GM23338 (cell line): ENCODE measurements around the gene KAZN. TPM values are rescaled to one million over a fixed set of nuclear protein-coding genes. Genes with fewer than 3 reads are reported as not detected.

ENCODE experiments used
- ATAC-seq: fragments of 200-7000 bp; cut with Tn5 transposase; 3 replicates; pipeline ENCODE4 v1.9.1; 2020
- DNase-seq: peaks from one replicate; pipeline ENCODE4 v3.0.0-alpha.2; 2015; ENCODE audit warnings: low spot score
- H2AFZ ChIP-seq: fragments of 200-600 bp; sonication (generic); 2 replicates; pipeline ENCODE4 v1.8.0; 2016; ENCODE audit warnings: antibody characterized with exemption, mild to moderate bottlenecking, moderate library complexity
- H3F3A ChIP-seq: fragments of 200-600 bp; sonication (generic); replicated peaks from 2 replicates; pipeline ENCODE4 v1.8.0; 2017; ENCODE audit warnings: antibody characterized with exemption, mixed run types, low read depth
- H3K27ac ChIP-seq: fragments of 200-600 bp; sonication (generic); 2 replicates; pipeline ENCODE4 v1.6.1; 2016; ENCODE audit warnings: low read depth
- H3K27me3 ChIP-seq: fragments of 200-600 bp; sonication (generic); 2 replicates; pipeline ENCODE4 v1.8.0; 2016; ENCODE audit warnings: mild to moderate bottlenecking, mixed run types, moderate library complexity; ENCODE audit not compliant: insufficient read depth
- H3K36me3 ChIP-seq: fragments of 200-600 bp; sonication (generic); 2 replicates; pipeline ENCODE4 v1.8.0; 2016; ENCODE audit warnings: mild to moderate bottlenecking; ENCODE audit not compliant: insufficient read depth
- H3K4me1 ChIP-seq: fragments of 200-600 bp; sonication (generic); 2 replicates; pipeline ENCODE4 v1.8.0; 2016; ENCODE audit warnings: mild to moderate bottlenecking, moderate library complexity; ENCODE audit not compliant: insufficient read depth
- H3K4me2 ChIP-seq: fragments of 200-600 bp; sonication (generic); 2 replicates; pipeline ENCODE4 v1.7.1; 2017; ENCODE audit warnings: mixed run types
- H3K4me3 ChIP-seq: fragments of 200-600 bp; sonication (generic); 2 replicates; pipeline ENCODE4 v1.6.1; 2016; ENCODE audit warnings: mixed run types
- H3K79me2 ChIP-seq: fragments of 200-600 bp; sonication (generic); replicated peaks from 2 replicates; pipeline ENCODE4 v1.8.0; 2017; ENCODE audit warnings: mild to moderate bottlenecking; ENCODE audit not compliant: insufficient read depth
- H3K9me2 ChIP-seq: fragments of 200-600 bp; sonication (generic); 2 replicates; pipeline ENCODE4 v1.8.0; 2017; ENCODE audit not compliant: insufficient read depth
- H4K20me1 ChIP-seq: fragments of 200-600 bp; sonication (generic); replicated peaks from 2 replicates; pipeline ENCODE4 v1.8.0; 2017; ENCODE audit warnings: mild to moderate bottlenecking; ENCODE audit not compliant: insufficient read depth
- H3K27ac Mint-ChIP-seq: 2 replicates; pipeline ENCODE4 v1.8.0; 2020; ENCODE audit warnings: inconsistent platforms, mild to moderate bottlenecking, moderate library complexity, mixed read lengths
- H3K27me3 Mint-ChIP-seq: 3 replicates; pipeline ENCODE4 v1.8.0; 2022; ENCODE audit warnings: low read depth, mild to moderate bottlenecking, moderate library complexity, mixed read lengths, inconsistent platforms; ENCODE audit not compliant: insufficient read depth, poor library complexity
- H3K36me3 Mint-ChIP-seq: 3 replicates; pipeline ENCODE4 v1.8.0; 2021; ENCODE audit warnings: low read depth, mild to moderate bottlenecking, inconsistent platforms, moderate library complexity, mixed read lengths
- H3K4me1 Mint-ChIP-seq: 3 replicates; pipeline ENCODE4 v1.8.0; 2020; ENCODE audit warnings: mild to moderate bottlenecking, inconsistent platforms, mixed read lengths
- H3K4me3 Mint-ChIP-seq: 3 replicates; pipeline ENCODE4 v1.8.0; 2021; ENCODE audit warnings: moderate library complexity, mild to moderate bottlenecking, inconsistent platforms, mixed read lengths
- H3K9me3 Mint-ChIP-seq: 3 replicates; pipeline ENCODE4 v1.8.0; 2020; ENCODE audit warnings: moderate library complexity, mild to moderate bottlenecking, inconsistent platforms, mixed read lengths
- CREB1 ChIP-seq: fragments of 250-450 bp; sonication (Bioruptor Pico); IDR thresholded peaks from 2 replicates; pipeline ENCODE4 v1.5.0; 2020; ENCODE audit warnings: low read depth, mild to moderate bottlenecking, moderate library complexity
- CTCF ChIP-seq, 2 experiments: fragments of 200-600 bp in 1 of 2; sonication (generic) in 1 of 2; conservative IDR thresholded peaks; 2 replicates each; pipeline versions ENCODE4 v1.5.1 to v1.6.1; 2016 to 2017; ENCODE audit warnings: antibody characterized with exemption in 2 of 2, low read depth in 2 of 2, mild to moderate bottlenecking in 2 of 2, moderate library complexity in 1 of 2
- JUNB ChIP-seq: IDR thresholded peaks from one replicate; pipeline ENCODE4 v1.6.1; 2016; ENCODE audit warnings: antibody characterized with exemption; ENCODE audit not compliant: unreplicated experiment
- NANOG ChIP-seq: IDR thresholded peaks from 2 replicates; pipeline ENCODE4 v1.6.1; 2016; ENCODE audit warnings: antibody characterized with exemption, borderline replicate concordance
- STAT1 ChIP-seq: IDR thresholded peaks from one replicate; pipeline ENCODE4 v1.6.1; 2016; ENCODE audit warnings: antibody characterized with exemption; ENCODE audit not compliant: unreplicated experiment
- ZNF114 ChIP-seq: fragments of 250-450 bp; sonication (Bioruptor Pico); IDR thresholded peaks from 2 replicates; pipeline ENCODE4 v1.5.0; 2020; ENCODE audit warnings: mild to moderate bottlenecking, moderate library complexity
- ZNF331 ChIP-seq: fragments of 250-450 bp; sonication (Bioruptor Pico); IDR thresholded peaks from 2 replicates; pipeline ENCODE4 v1.5.0; 2020; ENCODE audit warnings: low read depth, mild to moderate bottlenecking, moderate library complexity
- polyA plus RNA-seq: library from polyadenylated mRNA; unstranded; fragments of >200 nt; fragmentation: Nextera tagmentation; extraction: Ambion mirVana; gene quantifications from 2 replicates; pipeline ENCODE4 v1.2.1, GENCODE V29; 2016
- total RNA-seq: library from RNA; depleted of rRNA; stranded (reverse); fragments of >200 nt; shearing (Covaris generic); gene quantifications from 2 replicates; pipeline ENCODE4 v1.2.3, GENCODE V29; 2014
- TF ChIP-seq, protein P1 (sequence below): fragments of 250-450 bp; sonication (Bioruptor Pico); IDR thresholded peaks from 2 replicates; pipeline ENCODE4 v1.5.0; 2020; ENCODE audit warnings: mild to moderate bottlenecking, moderate library complexity
- TF ChIP-seq, protein P2 (sequence below): IDR thresholded peaks from 2 replicates; pipeline ENCODE4 v1.6.1; 2016; ENCODE audit warnings: antibody characterized with exemption

Gene KAZN
- total and polyA plus RNA-seq, 2 experiments from 2014 or later, result 9.9 to 15.0 TPM

GRCh38 chr1:14630986-14631385 is 32.5 kb downstream of the KAZN start (continued):
- TF ChIP-seq, protein P1, sequence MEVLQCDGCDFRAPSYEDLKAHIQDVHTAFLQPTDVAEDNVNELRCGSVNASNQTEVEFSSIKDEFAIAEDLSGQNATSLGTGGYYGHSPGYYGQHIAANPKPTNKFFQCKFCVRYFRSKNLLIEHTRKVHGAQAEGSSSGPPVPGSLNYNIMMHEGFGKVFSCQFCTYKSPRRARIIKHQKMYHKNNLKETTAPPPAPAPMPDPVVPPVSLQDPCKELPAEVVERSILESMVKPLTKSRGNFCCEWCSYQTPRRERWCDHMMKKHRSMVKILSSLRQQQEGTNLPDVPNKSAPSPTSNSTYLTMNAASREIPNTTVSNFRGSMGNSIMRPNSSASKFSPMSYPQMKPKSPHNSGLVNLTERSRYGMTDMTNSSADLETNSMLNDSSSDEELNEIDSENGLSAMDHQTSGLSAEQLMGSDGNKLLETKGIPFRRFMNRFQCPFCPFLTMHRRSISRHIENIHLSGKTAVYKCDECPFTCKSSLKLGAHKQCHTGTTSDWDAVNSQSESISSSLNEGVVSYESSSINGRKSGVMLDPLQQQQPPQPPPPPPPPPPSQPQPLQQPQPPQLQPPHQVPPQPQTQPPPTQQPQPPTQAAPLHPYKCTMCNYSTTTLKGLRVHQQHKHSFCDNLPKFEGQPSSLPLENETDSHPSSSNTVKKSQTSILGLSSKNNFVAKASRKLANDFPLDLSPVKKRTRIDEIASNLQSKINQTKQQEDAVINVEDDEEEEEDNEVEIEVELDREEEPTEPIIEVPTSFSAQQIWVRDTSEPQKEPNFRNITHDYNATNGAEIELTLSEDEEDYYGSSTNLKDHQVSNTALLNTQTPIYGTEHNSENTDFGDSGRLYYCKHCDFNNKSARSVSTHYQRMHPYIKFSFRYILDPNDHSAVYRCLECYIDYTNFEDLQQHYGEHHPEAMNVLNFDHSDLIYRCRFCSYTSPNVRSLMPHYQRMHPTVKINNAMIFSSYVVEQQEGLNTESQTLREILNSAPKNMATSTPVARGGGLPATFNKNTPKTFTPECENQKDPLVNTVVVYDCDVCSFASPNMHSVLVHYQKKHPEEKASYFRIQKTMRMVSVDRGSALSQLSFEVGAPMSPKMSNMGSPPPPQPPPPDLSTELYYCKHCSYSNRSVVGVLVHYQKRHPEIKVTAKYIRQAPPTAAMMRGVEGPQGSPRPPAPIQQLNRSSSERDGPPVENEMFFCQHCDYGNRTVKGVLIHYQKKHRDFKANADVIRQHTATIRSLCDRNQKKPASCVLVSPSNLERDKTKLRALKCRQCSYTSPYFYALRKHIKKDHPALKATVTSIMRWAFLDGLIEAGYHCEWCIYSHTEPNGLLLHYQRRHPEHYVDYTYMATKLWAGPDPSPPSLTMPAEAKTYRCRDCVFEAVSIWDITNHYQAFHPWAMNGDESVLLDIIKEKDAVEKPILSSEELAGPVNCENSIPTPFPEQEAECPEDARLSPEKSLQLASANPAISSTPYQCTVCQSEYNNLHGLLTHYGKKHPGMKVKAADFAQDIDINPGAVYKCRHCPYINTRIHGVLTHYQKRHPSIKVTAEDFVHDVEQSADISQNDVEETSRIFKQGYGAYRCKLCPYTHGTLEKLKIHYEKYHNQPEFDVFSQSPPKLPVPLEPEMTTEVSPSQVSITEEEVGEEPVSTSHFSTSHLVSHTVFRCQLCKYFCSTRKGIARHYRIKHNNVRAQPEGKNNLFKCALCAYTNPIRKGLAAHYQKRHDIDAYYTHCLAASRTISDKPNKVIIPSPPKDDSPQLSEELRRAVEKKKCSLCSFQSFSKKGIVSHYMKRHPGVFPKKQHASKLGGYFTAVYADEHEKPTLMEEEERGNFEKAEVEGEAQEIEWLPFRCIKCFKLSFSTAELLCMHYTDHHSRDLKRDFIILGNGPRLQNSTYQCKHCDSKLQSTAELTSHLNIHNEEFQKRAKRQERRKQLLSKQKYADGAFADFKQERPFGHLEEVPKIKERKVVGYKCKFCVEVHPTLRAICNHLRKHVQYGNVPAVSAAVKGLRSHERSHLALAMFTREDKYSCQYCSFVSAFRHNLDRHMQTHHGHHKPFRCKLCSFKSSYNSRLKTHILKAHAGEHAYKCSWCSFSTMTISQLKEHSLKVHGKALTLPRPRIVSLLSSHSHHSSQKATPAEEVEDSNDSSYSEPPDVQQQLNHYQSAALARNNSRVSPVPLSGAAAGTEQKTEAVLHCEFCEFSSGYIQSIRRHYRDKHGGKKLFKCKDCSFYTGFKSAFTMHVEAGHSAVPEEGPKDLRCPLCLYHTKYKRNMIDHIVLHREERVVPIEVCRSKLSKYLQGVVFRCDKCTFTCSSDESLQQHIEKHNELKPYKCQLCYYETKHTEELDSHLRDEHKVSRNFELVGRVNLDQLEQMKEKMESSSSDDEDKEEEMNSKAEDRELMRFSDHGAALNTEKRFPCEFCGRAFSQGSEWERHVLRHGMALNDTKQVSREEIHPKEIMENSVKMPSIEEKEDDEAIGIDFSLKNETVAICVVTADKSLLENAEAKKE (CRISPR knock-in tag), result no peak
- no peak for TF ChIP-seq NANOG
- no peak for TF ChIP-seq CTCF (conservative IDR thresholded peaks at IDR 0.05; ENCODE audit: low read depth in 2 of 2)
- TF ChIP-seq, protein P2, sequence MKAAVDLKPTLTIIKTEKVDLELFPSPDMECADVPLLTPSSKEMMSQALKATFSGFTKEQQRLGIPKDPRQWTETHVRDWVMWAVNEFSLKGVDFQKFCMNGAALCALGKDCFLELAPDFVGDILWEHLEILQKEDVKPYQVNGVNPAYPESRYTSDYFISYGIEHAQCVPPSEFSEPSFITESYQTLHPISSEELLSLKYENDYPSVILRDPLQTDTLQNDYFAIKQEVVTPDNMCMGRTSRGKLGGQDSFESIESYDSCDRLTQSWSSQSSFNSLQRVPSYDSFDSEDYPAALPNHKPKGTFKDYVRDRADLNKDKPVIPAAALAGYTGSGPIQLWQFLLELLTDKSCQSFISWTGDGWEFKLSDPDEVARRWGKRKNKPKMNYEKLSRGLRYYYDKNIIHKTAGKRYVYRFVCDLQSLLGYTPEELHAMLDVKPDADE, result no peak
- TF ChIP-seq ZNF114 (CRISPR knock-in tag), result no peak

DNA sequence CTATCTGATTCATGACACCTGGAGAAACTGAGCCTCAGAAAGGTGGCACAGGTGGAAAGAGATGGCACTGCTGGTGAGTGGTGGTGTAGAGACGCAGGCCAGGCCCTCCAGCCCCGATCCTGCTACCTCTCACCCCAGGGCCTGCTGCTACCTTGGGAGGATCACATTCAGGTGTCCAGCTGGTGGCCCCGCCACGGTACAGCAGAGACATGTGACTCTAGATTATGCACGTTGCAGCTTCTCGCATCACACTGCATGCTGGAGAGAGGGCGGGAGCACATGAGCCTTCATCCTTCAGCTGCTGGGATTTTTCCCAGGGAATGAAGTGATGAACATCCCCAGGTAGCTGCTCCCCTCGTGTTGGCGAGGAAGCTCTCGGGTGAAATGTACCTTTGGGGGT is 32.9 kb downstream of the KAZN start:
- Mint-ChIP-seq H3K27ac (no peak overlapping the region), H3K36me3 (no peaks in the 10 kb centered on the region), H3K4me3 (no peak overlapping the region), H3K9me3 (no peaks in the 10 kb centered on the region), H3K27me3 (peaks cover 7% of the 10 kb centered on the region), H3K4me1 (peaks cover 13% of the 10 kb centered on the region)
- H3K4me2 ChIP-seq, result no peak overlapping the region
- H3K36me3 ChIP-seq, result no peaks in the 10 kb centered on the region
- H3K79me2 ChIP-seq, result peaks cover 17% of the 10 kb centered on the region; the same call in 1 of the 2 replicates
- no peak overlapping the region for H3K4me3 ChIP-seq
- TF ChIP-seq ZNF114 (CRISPR knock-in tag) (no peak), STAT1 (no peak), CTCF (conservative IDR thresholded peaks at IDR 0.05; ENCODE audit: low read depth in 2 of 2) (no peak), CREB1 (no peak), JUNB (no peak), ZNF331 (CRISPR knock-in tag) (no peak)
- H3K27ac ChIP-seq, result no peak overlapping the region
- H3F3A ChIP-seq, result no peaks in the 10 kb centered on the region; the same call in 1 of the 2 replicates
- ATAC-seq (no peak), DNase-seq (no peak)
- H3K9me2 ChIP-seq, result no peaks in the 10 kb centered on the region
- no peak overlapping the region for H2AFZ ChIP-seq
- H4K20me1 ChIP-seq, result peaks cover 4% of the 10 kb centered on the region; the same call in 1 of the 2 replicates
- peaks cover 12% of the 10 kb centered on the region; the same call in 1 of the 2 replicates for H3K4me1 ChIP-seq
- no peaks in the 10 kb centered on the region for H3K27me3 ChIP-seq
